Omental fat pad (tissue), 4 donors: Measurements from ENCODE around the gene TSPAN33. TPM values are rescaled to one million over a fixed set of nuclear protein-coding genes. Genes with fewer than 3 reads are reported as not detected.

Experiments
- ATAC-seq: fragments of 150-250 bp; one replicate; pipeline ENCODE4 v1.9.1; 2016; ENCODE audit warnings: mild to moderate bottlenecking, moderate library complexity; ENCODE audit not compliant: low FRiP score
- DNase-seq: peaks from one replicate; pipeline ENCODE4 v3.0.0-alpha.2; 2019; ENCODE audit warnings: low spot score
- total RNA-seq, 4 donors: library from RNA; depleted of rRNA; stranded (reverse); fragments of >200 nt; gene quantifications; one replicate each; pipeline ENCODE4 v1.1.0, GENCODE V29; 2016
- TF ChIP-seq, protein P1 (sequence below), 3 donors: fragments of 450-650 bp; IDR thresholded peaks; one replicate each; pipeline ENCODE4 v1.5.1; 2016 to 2017; ENCODE audit warnings: antibody characterized with exemption in 3 of 3, mild to moderate bottlenecking in 3 of 3, moderate library complexity in 2 of 3

Gene TSPAN33
- total RNA-seq, 4 donors from 2014 or later = 1.7 to 8.1 (median 7.0) TPM

DNA sequence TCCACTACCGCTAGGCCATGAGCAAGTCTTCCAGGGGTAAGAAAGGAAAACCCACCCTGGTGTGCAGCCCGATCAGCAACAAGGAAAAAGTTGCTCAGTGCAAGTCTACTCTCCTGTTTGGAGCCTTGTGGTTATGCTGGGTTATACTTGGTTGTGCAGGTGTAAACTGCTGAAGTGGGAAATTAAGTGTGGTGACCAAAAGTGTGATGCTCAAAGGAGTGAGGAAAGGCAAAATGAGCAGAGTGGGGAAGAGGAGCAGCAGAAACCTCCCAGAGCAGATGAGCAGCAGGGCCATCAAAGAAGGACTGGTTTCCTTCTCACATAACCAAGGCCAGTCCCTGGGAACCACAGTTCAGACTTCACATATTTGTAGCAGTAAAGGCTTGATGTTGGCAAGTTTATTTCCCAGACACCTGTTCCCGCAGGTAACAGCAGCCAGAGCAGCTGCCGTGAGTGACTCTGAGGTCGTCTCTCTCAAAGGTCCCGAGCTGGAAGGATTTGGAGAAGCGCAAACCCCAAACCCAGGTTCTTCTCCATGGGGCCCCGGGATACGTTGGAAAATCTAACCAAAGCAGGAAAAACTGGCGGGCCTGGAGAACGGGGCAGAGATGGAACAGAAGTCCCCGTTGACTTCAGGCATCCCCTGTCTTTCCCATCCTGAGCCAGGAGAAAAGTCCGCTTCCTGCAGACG is 43.3 kb downstream of the TSPAN33 start:
- DNase-seq (no peak), ATAC-seq (no peak)
- TF ChIP-seq, protein P1, sequence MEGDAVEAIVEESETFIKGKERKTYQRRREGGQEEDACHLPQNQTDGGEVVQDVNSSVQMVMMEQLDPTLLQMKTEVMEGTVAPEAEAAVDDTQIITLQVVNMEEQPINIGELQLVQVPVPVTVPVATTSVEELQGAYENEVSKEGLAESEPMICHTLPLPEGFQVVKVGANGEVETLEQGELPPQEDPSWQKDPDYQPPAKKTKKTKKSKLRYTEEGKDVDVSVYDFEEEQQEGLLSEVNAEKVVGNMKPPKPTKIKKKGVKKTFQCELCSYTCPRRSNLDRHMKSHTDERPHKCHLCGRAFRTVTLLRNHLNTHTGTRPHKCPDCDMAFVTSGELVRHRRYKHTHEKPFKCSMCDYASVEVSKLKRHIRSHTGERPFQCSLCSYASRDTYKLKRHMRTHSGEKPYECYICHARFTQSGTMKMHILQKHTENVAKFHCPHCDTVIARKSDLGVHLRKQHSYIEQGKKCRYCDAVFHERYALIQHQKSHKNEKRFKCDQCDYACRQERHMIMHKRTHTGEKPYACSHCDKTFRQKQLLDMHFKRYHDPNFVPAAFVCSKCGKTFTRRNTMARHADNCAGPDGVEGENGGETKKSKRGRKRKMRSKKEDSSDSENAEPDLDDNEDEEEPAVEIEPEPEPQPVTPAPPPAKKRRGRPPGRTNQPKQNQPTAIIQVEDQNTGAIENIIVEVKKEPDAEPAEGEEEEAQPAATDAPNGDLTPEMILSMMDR (IDR thresholded peaks at IDR 0.05) = no peak

DNA sequence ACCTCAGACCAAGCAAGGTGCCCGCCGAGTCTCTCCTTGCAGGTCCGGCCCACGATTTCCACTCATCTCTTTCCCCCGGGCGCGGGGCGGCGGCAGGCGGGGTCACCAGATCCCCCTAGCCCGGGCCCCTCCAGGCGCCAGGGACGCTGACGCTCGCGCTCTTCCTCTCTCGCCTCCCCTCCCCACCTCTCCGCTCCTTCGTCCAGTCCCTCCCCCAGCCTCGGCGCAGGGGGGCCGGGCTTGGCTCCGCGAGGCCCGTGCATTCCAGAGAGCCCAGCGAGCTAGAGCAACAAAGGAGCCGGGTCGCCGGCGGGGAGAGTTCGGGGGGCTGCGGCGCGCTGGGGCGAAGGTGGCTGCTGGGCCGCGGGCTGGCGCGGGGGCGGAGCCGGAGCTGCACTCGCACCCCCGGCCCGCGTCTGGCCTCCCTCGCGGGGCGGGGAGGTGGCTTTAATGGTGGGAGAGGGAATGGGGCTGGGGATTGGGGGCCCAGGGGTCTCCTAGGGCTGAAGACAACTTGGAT is 43.9 kb downstream of the TSPAN33 start, which contains the start of gene SMO:
TSS of gene SMO (plus strand) at position 262 of the 520 bp plus-strand sequence. CDS start 519 bp downstream, outside the sequence.
- DNase-seq = no peak
- TF ChIP-seq, protein P1 (IDR thresholded peaks at IDR 0.05) = no peak
- ATAC-seq = peak; percentile 83

DNA sequence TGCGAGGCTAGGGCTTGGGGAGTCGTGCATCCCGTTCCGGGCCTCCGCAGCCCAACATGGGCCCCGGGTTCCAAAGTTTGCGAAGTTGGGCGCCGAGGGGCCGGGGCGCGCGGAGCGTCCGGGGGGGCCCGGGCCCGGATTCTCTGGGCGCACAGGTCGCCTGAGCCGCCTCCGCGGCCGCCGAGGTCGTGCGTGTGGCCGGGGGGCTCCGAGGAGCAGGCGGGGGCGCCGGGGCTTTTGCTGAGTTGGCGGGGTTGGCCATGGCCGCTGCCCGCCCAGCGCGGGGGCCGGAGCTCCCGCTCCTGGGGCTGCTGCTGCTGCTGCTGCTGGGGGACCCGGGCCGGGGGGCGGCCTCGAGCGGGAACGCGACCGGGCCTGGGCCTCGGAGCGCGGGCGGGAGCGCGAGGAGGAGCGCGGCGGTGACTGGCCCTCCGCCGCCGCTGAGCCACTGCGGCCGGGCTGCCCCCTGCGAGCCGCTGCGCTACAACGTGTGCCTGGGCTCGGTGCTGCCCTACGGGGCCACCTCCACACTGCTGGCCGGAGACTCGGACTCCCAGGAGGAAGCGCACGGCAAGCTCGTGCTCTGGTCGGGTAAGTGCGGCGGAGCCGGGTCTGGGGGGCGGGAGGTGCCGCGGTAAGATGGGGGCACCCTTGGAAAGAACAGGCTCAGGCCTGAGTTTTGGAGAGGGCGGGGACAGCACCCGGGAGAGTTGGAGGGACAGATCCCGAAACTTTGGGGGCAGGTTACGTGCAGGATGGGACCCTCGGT is 44.6 kb downstream of the TSPAN33 start:
- TF ChIP-seq, protein P1 (IDR thresholded peaks at IDR 0.05) = no peak
- DNase-seq = no peak
- ATAC-seq = peak; percentile 55

DNA sequence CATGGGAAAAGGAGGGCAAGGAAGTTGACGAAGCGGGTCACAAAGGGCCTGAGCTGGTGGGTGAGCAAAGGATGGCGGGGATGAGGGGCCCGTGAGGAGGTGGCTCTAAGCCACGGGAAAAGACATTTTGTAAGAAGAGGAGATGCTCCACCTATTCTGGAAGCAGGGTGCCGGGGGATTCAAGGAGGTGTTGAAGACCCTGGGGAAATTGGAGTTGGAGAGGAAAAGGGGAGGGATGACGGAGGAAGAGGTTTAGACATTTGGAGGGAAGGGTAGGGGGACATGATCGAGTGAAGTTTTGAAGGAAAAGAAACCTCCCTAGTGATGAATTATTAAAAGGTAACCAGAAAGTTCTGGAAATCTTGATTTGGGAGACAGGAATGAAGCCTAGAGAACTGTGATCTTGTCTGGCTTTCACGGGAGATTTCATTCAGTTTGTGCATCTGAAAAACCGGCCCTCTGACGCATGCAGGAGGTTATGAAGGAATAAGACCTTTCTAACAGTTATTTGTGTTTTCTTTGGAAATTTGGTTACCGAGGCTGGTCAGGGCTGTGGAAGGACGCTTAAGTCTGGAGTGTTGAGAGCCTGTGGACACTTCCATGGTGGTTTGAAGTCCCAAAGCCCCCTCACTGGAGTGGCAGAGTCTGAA is 45.3 kb downstream of the TSPAN33 start:
- ATAC-seq (no peak), DNase-seq (no peak)
- TF ChIP-seq, protein P1 (IDR thresholded peaks at IDR 0.05) = no peak

DNA sequence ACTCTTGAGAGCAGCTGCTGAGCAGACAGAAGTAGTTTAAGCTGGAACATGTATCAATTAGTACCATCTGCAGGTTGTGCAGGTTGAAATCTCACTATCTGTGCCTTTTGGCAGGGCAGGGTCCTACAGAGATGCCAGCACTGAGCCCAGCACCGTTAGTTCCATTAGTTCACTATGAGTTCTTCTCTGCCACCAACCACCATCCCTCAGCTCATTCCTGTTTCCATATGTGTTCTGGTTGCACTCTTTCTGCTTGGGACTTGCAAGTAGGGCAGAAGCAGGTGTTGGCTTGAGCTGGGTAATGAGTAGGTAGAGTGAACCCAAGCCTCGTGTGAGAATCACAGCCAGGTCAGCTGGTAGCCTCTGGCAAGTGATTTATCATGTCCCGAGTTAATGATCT is 46.8 kb downstream of the TSPAN33 start:
- ATAC-seq = no peak
- DNase-seq = no peak
- TF ChIP-seq, protein P1 (IDR thresholded peaks at IDR 0.05) = no peak

DNA sequence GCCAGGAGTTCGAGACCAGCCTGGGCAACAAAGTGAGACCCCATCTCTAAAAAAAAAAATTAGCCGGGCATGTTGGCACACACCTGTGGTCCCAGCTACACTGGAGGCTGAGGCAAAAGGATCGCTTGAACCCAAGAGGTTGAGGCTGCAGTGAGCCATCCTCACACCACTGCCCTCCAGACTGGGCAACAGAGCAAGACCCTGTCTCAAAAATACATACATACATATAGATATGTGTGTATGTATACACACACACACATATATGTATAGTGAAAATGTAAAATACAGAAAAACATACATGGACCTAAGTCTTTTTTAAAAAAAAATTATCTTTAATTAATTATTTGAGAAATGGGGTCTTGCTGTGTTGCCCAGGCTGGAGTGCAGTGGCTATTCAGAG is 49.4 kb downstream of the TSPAN33 start:
- DNase-seq = no peak
- TF ChIP-seq, protein P1 (IDR thresholded peaks at IDR 0.05) = no peak

More for the DNA sequence above, 49.4 kb downstream of the TSPAN33 start:
- ATAC-seq = no peak
